GM21619 (cell line): ENCODE data around the gene OXGR1.
A peak's percentile ranks its signal among the peaks of the same experiment; 100 is the strongest.
"Not testable (repeated sequence)": the region's sequence is repeated elsewhere in the genome, so short reads cannot be mapped to it uniquely, and the experiment has no call there.

ENCODE experiments used
- ATAC-seq: cut with Tn5 transposase; IDR thresholded peaks from one replicate; pipeline ENCODE4 v1.9.1; 2021; ENCODE audit not compliant: unreplicated experiment

Gene OXGR1

GRCh38 chr13:97005625-97006262, 11.5 kb upstream of the OXGR1 start:
- no peak for ATAC-seq

DNA sequence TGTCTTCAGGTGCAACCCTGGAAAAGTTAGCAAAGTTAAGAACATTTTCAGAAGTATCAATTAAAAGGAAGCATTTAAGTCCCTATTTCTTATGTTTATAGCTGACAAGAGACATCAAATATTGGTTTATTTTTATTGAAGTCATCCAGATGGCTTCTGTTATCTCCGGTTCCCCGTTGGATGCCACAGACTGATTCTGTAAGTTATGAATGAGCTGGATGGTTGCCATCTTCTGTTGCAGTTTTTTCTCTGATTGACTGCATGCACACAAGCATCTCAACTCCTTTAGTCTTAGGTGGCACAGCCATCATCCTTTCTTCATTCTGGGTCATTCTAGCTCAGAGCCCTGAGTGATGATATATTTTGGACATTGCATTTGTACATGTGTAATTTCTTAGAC, 10.6 kb upstream of the OXGR1 start:
- ATAC-seq: no peak

GRCh38 chr13:97004096-97004876, 10.0 kb upstream of the OXGR1 start:
- no peak for ATAC-seq

GRCh38 chr13:97003071-97003470, 8.8 kb upstream of the OXGR1 start:
- ATAC-seq: no peak

DNA sequence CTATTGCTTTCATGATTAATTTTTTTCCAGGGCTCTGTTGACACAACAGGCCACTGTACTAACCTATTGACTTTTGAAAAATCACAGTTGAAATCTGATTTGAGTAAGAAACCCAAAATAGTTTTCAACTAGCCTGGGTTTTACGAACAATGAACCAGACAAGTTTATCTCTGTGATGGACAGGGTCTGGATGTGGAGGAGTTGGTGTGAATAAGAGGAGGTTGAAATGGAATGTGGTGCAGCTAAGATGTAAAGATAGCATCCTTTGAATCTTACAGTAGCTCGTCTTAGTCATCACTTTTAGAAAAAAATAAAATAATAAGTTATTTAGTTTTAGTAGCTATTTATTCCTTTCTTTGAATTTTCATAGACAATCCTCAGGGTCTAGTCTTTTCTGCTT, 8.3 kb upstream of the OXGR1 start:
- ATAC-seq: no peak

- ATAC-seq: no peak
Measured at GRCh38 chr13:97001636-97002035, 7.4 kb upstream of the OXGR1 start.

- no peak for ATAC-seq
Measured at GRCh38 chr13:97000295-97000925, 6.1 kb upstream of the OXGR1 start.

GRCh38 chr13:96999091-96999490, 4.8 kb upstream of the OXGR1 start:
- ATAC-seq: no peak

- no peak for ATAC-seq
Measured at GRCh38 chr13:96998051-96998450, 3.8 kb upstream of the OXGR1 start.

GRCh38 chr13:96996886-96997285, 2.6 kb upstream of the OXGR1 start:
- ATAC-seq: no peak

DNA sequence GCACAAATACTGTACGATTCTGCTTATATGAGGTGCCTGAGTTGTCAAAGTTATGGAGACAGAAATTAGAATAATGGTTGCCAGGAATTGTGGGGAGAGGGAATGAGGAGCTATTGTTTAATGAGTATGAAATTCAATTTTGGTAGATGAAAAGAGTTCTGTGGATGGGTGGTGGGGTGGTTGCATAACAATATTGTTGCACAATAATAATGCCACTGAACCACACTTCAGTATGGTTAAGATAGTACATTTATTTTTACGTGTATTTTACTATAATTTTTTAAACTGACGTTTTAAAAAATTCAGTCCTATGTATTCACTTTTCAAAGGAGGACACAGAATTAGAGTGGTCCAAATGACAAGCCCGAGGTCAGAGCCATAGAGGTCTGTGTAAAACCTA, 1.8 kb upstream of the OXGR1 start:
- ATAC-seq: no peak

- no peak for ATAC-seq
Measured at GRCh38 chr13:96994858-96995243, 575 bp upstream of the OXGR1 start.

- ATAC-seq: no peak
Measured at GRCh38 chr13:96993634-96994016, 651 bp downstream of the OXGR1 start.

GRCh38 chr13:96992633-96993032, 1.6 kb downstream of the OXGR1 start:
- no peak for ATAC-seq

DNA sequence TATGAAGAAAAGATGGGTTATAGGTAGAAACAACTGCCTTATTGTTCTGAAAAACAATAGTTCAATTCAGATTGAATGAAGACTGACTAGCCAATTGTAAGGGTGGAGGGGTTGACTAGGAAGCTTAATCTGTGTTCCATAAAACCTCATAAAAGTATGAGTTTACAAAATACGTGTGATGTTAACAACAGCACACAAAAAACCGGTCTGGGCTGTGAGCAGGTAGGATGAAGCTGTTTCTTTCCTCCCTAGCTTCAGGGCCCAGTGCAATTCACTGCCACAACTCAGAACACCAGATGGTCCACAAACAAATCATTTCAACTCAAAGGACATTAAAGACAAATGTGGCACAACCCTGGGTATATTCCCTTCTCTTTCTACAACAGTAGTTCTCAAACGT, 3.2 kb downstream of the OXGR1 start:
- no peak for ATAC-seq

- ATAC-seq: no peak
Measured at GRCh38 chr13:96988441-96988840, 5.8 kb downstream of the OXGR1 start.

DNA sequence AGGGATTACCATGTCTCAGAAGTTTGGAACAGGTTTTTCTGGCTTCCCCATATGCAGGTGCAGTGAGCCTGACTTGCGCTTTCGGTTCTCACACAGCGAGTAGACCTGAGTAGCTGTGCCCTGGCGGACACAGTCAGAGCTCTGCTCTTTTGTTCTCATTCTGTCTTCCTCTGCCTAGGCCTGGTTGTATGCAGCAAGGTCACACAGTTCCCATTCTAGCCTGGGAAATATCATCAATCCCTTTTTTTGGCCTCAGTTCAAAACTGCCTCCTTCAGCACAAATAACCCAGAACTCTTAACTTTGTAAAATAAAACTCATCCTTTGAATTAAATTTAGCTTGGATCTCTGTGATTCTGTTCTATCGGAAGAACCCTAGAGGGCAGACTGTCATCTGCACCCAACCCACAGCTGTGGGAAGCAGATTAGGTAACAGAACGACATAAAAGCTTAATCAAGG, 10.2 kb downstream of the OXGR1 start:
- ATAC-seq: peak; percentile 100

DNA sequence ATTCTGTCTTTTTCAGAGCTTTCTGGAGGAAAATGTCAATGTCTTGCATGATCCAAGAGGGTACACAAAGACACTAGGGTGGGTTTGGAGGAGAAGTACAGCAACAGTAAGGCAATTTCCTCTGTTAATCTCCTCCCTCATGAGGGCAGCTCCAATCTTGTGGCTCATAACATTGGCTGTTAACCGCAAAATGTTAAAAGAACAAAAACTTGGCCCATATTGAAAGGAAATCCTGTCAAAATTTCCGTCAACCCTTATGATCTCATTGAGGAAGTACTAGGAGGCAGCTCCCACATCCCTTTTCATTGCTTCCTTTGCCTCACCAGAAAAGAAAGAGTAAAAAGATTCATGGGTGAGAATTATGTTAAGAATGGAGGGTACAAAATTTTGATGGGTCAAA, 11.6 kb downstream of the OXGR1 start:
- no peak for ATAC-seq

GRCh38 chr13:96979861-96980260, 14.4 kb downstream of the OXGR1 start:
- ATAC-seq: not testable (repeated sequence)

DNA sequence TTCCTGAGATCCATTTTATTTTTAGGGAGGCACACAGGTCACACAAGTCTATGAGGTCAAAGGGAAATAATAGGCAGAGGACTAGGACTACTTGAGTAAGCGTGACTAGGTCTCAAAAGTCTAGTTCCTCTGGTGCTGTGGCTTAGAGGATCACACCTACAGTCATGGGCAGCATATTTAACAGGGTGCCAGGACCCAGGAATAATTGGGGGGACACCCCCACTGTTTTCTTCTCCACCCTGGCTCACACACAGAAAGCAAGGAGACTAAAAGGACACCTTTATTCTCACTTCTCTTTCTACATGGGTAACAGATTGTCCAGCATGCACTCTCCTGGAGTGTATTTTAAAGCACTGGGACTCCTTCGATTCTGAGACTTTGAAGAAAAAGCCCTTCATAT, 26.2 kb downstream of the OXGR1 start:
- ATAC-seq: no peak

DNA sequence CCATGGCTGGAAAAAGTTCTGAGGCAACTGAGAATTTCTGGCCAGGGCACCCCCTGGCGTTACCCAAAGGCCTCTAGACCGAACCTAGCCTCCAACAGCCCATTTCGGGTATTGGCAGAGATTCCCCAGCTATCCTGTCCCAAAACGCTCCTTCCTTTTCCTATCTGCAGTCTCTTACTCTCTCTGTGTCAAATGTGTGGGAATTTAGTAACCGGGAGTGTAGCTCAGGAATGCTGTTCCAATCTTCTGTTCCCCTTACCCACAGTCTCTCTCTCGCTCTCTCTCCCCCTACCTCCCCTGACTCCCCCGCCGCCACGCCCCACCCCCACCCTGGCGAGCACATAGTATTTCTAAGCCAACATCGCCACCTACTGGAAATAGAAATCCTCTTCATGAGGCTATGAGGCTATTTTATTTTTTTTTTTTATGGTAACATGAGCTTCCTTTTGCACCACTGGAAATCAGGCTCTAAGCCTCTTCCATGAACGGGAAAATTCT, 27.0 kb downstream of the OXGR1 start:
- no peak for ATAC-seq
